NCI-H526 (cell line): ENCODE measurements around the gene PRKCB.

Experiments
- DNase-seq, 2 experiments: peaks; one replicate each; lab custom pipeline; 2025; lab: John Stamatoyannopoulos, UW

PRKCB gene

DNA sequence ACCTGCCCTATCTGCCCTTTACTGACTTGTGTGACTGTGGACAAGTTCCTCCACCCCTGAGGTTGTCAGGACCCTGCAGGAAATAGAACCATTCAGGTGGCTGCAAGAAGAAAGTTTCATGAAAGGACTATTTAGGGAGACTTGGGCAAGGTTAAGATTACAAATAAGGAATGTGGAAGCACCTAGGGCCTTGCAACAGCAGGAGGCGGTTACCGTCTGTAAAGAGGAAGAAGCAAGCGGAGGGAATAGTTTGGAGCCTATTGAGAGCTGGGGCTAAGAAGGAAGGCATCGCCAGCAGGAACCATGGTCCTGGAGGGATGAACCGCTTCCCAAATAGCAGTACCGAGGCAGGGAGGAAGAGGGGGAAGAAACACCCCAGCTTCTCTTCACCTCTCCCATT lies 132.4 kb downstream of the PRKCB start:
- DNase-seq: no peak

DNA sequence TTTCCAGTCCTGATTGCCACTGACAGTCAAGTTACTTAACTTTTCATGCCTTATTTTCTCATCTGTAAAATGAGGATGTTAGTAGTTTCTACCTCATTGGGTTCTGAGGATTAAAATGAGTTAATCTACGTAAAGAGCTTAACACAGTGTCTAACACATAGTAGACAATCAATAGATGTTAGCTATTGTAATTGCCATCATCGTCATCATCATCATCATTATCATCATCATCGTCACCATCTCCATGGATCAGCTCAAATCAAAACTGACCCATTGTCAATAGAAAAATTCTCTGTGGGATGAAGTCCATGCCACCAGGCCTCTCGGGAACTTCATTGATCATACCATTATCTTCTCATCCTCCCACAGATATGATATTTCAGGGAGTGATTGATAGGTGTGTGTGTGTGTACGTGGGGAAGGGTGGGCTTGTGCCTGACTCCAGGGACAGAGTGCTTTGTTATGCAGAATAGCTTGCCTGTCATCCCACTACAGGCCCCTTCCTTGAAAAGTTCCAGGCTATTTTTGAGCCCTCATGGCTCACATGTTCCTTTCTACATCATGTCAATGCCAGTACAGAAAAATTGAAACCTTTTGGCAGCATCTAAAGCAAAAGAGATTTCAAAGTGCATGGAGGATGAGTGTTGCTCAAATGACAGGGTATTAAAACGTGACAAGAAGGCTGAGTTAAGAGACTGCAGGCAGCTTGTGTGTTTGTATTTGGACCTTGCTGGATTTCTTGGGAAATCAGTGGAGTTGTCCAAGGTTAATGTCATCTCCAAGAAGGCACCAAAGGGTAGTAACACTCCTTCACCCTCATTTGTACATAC lies 133.9 kb downstream of the PRKCB start:
- DNase-seq: no peak

DNA sequence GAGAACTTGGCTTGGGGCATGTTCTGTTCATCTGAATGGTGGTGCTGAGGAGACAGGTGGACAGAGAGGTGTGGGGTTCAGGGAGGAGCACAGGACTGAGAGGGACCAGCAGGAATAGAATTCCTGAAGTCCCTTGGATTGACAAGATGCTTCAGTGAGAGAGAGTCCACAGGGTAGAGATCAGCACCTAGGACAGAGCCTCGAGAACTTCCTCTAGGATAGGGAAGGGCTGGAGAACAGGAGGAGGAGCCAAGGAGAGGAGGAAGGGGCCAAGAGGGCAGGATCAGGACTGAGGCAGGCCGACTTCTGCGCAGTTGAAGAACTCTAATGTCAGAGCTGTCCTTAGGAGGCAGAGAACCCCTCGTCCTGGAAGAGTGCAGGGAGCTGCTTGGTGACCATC lies 138.4 kb downstream of the PRKCB start:
- no peak for DNase-seq

DNA sequence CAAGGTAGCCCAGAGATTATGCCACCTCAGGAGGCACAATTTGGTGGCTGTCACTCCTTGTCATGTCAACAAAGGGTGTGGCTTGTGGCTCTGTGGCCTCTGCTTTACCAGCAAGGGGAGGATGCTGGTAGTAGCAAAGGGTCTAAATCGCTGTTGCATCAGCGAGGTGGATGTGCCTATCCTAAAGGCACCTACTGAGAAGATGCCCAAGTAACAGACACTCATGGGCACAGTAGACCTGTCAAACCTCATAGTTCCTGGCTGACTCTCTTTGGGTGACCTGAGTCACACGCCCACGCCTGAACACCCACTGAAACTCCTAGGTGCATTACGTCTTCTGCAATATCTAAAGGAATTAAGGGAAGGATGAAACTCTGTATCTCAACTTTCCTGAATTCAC lies 139.5 kb downstream of the PRKCB start:
- DNase-seq: no peak

DNA sequence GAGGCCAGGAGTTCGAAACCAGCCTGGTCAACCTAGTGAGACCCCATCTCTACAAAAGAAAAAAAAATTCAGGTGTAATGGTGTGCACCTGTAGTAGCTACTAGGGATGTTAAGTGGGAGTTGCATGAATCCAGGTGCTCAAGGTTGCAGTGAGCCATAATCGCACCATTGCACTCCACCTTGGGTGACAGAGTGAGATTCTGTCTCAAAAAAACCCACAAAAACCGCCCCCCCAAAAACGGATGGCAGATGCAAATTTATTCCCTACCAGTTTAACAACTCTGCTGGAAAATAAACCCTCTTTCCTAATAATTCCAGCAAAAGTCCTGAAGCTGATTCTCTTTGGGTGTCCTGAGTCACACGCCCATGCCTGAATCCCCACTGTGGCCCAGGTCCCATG lies 140.3 kb downstream of the PRKCB start:
- DNase-seq: no peak

DNA sequence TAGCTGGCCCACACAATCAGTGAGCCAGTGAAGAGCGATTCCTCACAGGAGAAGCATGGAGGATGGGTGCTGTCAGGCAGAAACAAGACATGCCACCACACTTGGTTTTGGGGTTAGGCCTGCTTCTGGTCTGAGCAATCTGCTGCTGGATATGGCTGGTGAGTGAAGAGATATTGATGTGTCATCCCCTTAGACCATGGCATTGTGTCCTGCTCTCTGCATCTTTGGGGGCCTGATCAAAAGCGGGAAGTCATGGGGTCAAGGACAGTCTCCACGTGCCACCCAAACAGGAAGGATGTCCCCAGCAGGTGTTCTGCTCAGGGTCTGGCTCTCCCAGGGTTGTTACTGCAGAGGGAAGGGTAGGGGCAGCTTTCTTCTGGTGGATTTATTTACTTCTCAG lies 140.7 kb downstream of the PRKCB start:
- no peak for DNase-seq

DNA sequence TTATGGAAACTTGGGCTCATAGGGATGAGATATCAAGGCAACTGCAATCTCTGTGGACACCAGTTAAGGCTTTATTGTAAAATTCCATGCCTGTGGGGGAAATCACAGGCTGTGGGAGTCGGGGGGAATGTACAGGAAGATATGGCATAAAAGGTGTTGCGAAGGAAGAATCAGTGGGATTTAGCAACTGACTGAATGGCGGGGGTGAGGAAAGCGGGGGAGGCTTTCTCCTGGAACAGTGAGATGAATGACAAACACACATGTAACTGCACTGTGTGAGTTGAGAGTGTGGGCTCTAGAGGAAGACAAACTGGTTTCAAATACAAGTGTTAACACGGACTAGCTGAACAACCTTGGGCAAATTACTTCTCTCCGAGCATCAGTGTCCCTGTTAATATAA lies 143.7 kb downstream of the PRKCB start:
- no peak for DNase-seq

DNA sequence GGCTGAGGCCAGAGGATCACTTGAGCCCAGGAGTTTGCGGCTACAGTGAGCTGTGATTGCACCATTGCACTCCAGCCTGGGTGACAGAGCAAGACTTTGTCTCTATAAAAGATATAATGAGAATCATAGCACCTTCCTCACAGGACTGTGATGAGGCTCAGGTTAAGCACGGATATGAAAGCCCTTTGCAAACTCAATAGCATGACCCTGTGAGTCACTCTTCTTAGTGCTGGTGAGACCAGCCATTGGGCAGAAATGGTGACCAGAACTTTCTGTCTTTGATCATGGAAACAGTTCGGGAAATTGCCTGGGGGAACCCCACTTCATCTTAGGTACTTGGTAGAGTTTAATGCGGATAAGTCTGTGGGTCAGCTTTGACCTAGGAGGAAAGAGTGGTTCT lies 144.2 kb downstream of the PRKCB start:
- DNase-seq: no peak

DNA sequence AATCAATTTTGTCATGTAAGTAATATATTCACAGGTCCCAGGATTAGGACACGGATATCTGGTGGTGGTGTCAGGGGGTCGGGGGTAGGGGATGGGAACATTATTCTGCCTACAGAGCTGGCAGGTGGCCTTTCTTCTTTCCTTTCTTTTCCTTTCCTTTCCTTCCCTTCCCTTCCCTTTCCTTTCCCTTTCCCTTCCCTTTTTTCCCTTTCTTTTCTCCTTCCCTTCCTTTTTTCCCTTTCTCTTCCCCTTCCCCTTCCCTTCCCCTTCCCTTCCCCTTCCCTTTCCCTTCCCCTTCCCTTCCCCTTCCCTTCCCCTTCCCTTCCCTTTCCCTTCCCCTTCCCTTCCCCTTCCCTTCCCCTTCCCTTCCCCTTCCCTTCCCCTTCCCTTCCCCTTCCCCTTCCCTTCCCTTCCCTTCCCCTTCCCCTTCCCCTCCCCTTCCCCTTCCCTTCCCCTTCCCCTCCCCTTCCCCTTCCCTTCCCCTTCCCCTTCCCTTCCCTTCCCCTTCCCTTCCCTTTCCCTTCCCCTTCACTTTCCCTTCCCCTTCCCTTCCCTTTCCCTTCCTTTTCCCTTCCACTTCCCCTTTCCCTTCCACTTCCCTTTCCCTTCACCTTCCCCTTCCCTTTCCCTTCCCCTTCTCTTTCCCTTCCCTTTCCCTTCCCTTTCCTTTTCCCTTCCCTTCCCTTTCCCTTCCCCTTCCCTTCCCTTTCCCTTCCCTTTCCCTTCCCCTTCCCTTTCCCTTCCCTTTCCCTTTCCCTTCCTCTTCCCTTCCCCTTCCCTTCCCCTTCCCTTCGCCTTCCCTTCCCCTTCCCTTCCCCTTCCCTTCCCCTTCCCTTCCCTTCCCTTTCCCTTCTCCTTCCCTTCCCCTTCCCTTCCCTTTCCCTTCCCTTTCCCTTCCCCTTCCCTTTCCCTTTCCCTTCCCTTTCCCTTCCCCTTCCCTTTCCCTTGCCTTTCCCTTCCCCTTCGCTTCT lies 145.9 kb downstream of the PRKCB start:
- DNase-seq: no peak

DNA sequence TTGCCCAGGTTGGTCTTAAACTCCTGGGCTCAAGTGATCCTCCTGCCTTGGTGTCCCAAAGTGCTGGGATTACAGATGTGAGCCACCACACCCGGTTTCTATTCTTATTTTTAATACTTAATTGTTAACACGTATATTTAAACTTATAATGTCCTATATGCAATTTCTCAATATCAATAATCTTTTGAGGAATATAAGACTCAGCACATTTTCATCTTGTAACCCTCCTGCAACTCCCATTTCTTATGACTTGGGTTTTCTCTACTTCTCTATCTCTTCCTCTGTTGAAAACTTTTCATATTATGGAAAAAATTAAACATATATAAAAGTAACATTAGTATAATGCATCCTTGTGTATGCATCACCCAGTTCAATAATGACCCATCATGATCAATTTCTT lies 150.7 kb downstream of the PRKCB start:
- DNase-seq: no peak

DNA sequence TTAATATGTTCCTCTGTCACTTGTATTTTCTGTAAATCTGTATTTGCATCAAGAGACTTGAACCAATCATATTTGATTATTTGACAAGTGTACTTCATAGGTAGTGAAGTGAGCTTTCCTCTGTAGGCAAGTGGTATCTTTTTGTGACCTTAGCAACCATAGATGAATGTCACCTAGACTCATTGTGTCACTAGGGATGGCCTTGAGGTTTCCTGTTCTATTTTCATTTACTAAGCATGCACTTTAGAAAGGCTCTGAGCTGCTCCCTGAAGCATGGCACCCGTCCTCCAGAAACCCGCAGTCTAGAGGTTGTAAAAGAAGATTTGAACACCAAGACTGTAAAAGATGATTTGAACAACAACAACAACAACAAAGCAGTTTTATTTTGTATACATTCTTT lies 151.7 kb downstream of the PRKCB start:
- no peak for DNase-seq

DNA sequence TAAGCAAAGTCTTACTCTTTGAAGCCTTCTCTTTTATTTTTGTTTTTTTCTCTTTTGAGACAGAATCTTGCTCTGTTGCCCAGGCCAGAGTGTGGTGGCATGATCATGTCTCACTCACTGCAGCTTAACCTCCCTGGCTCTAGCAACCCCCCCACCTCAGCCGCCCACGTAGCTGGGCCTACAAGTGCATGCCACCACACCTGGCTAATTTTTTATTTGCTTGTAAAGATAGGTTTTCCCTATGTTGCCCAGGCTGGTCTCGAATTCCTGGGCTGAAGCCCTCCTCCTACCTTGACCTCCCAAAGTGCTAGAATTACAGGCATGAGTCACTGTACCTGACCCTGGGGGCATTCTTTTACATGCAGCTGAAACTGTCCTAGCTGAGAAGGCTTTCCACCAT lies 154.7 kb downstream of the PRKCB start:
- no peak for DNase-seq

DNA sequence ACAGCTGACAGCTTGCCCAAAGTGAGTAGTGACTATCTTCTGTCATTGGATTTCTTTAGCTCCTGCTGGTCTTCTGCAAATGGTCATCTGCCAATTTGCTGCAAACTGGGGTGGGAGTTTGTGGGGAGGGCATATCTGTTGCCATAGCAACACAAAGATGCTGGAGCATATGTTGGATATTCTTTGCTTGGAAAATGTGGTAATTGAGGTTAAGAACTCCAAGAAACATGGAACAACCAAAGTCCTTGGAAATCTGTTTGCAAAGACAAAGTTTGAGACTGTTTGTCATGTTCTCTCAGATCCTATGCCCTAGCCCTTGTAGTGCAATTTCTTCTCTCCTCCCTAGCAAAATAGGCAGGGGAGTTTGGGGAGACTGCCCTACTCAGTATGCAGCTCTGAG lies 155.3 kb downstream of the PRKCB start:
- no peak for DNase-seq

DNA sequence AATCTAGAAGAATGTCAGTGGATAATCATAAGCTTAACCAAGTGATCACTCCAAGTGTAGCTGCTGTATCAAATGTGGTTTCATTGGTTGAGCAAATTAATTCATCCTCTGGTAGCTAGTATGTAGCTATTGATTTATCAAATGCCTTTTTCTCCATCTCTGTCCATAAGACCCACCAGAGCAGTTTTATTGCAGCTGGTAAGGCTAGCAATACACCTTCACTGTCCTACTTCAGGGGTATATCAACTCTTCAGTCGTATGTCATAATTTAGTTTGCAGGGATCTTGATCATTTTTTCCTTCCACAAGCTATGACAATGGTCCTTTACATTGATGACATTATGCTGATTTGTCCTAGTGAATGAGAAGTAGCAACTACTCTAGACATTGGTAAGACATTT lies 158.8 kb downstream of the PRKCB start:
- DNase-seq: no peak

DNA sequence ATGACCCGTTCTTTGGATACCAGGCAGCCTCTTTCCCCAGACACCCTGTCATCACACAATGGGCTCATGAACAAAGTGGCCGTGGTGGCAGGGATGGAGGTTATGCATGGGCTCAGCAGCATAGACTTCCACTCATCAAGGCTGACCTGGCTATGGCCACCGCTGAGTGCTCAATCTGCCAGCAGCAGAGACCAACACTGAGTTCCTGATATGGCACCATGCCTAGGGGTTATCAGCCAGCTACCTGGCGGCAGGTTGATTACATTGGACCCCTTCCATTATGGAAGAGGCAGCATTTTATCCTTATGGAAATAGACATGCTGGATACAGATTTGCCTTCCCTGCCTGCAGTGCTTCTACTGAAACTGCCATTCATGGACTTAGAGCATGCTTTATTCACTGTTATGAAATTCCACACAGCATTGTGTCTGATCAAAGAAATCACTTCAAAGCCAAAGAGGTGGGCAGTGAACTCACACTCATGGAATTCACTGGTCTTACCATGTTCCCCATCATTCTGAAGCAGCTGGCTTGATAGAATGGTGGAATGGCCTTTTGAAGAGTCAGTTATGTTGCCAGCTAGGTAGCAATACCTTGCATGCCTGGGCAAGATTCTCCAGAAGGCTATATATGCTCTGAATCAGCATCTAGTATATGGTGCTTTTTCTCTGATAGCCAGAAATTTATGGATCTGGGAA lies 160.6 kb downstream of the PRKCB start:
- no peak for DNase-seq

DNA sequence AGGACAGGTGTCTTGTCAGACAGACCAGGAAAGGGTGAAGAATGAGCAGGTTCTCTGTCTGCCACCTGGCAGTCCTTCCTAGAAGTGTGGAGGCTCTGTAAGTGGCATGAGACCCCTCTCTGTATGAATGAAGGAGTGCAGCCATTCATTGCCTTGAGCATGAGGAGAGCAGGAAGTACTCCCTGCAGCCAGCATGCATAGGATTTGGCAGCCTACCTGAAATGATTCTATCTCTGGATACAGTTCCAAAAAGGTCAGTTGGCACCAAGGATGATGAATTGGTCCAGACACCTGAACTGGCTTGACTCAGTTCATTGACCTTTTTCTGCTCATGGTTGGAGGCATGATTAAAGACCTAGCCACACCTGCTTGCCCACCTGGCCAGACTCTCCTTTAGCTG lies 163.0 kb downstream of the PRKCB start:
- no peak for DNase-seq

DNA sequence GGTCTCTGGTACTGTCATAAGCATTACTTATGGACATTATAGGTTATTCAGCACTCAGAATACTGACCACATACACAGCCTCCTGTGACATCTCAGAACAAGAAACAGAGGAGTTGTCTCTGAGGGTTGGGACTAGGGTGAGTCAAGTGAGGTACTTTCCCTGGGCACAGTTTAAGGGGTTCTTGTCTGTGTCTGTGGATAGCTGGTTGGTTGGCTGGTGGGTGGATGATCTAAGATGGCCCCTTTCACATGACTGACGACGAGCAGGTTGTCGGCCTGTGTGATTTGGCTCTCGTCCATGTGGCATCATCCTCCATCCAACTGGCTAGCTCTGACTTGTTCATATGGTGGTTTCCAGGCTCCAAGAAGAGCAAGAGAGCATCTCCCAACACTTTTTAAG lies 163.9 kb downstream of the PRKCB start:
- no peak for DNase-seq

DNA sequence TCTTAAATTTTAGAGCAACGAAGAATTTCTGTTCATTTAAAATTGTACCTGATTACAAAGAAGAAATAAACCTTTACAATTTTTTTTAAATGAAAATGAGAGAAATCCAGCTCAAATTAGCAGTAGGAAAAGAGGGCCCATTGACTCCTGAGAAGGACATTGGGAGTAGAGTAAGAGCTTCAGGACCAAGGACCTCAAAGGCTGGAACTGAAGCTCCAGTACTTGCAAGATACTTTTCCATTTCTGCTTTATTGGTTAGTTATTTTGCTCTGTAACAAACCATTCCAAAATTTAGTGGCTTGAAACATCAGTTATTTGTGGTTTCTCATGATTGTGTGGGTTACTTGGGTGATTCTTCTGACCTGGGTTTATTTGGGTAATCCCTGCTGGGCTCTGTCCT lies 165.9 kb downstream of the PRKCB start:
- DNase-seq: no peak

DNA sequence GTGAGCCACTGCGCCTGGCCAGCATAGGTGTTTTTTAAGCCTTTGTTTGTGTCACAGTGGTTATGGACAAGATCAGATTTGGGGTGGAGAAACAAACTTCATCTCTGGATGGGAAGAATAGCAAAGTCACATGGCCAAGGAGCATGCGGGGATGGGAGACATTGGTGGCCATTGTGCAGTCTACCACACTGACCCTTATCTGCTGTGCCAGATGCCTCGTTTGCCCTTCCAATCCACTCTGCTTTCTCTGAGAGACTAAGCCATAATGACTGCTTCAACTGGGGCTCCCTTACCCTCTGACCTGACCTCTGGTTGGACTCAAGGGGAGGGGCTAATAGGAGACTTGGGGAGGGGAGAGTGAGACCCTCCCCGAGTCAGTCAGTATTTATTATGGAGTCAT lies 166.8 kb downstream of the PRKCB start:
- no peak for DNase-seq

DNA sequence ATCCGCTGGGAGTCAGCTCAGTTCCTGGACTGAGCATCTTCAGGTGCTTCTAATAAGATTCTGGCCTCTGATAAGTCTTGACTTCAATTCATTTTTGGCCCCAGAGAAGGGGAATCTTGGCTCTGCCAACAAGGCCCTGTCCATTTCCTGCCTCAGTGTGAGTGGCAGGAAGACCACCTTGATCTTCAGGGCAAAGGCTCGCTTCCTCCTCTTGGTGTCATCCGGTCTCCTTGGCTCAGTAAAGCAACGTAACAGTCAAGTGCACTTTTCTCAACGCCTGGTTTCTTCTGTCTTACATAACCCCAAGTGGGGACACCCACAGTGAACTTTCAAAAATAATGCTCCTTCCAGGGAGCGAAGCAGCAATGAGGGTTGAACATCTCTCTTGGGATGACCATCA lies 169.8 kb downstream of the PRKCB start:
- DNase-seq: no peak

DNA sequence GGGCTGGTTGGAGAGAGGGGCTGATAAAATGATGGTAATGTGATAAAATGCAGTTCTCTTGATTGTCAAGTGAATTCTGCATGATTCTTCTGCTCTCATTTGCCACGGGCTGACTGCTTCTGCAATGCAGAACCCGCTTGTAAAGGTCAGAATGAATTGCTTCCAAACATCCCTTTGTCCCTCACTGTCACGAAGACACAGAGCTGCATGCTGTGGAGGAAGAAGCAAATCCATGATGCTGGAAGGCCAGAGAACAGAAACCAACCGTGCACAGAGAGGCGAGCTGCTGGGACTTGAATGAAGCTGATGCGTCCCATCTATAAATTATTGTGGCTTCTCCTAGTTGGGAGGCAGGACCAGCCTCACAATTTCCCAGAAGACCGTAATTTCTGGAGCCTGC lies 171.6 kb downstream of the PRKCB start:
- no peak for DNase-seq

DNA sequence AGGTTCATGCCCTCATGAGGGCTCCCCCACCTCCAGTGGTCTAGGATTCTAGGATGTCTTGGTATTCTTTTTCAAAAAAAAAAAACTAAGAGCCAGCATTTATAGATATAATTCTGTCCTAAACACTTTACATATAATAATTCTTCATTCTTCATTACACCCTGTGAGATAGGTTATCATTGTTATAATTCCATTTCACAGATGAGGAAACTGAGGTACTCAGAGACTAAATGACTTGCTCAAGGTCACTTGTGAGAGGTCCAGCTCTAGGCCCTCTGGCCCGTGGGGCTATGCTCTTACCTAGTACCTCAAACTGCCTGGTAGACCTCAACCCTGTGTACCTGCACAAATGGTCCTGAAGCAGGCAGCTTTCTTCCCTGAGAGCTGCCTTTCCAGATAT lies 172.2 kb downstream of the PRKCB start:
- DNase-seq: no peak

DNA sequence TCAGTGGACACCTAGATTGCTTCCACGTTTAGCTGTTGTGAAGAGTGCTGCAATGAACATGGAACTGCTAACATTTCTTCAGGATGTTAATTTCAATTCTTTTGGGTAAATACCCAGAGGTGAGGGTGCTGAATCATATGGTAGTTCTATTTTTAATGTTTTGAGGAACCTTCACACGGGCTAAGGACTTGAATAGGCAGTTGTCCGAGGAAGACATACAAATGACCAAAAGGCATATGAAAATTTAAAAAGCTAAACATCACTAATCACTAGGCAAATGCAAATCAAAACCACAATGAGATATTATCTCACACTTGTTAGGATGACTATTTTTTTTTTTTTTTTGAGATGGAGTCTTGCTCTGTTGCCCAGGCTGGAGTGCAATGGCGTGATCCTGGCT lies 173.3 kb downstream of the PRKCB start:
- peak; percentile 12 to 18 for DNase-seq
